B cell (primary cell): ENCODE data around the gene TEX26. TPM values are rescaled to one million over a fixed set of nuclear protein-coding genes. Genes with fewer than 3 reads are reported as not detected.

Experiments used
- ATAC-seq: fragments of 200-7000 bp; cut with Tn5 transposase; one replicate; pipeline ENCODE4 v1.10.0; 2021; ENCODE audit warnings: low read depth, mild to moderate bottlenecking, moderate number of reproducible peaks, moderate library complexity
- CTCF ChIA-PET: fragments of 350-600 bp; sonication (Branson Sonifier 250); formaldehyde crosslinking; loops from one replicate; lab custom pipeline; 2021; ENCODE audit warnings: antibody characterized with exemption, inconsistent platforms; lab: Charles Lee
- POLR2A ChIA-PET: fragments of 350-600 bp; sonication (Branson Sonifier 250); formaldehyde crosslinking; loops from one replicate; lab custom pipeline; 2021; ENCODE audit warnings: antibody characterized with exemption; lab: Charles Lee
- DNase-seq: peaks from one replicate; pipeline ENCODE4 v3.0.0; 2013
- H2AFZ ChIP-seq: 2 replicates; pipeline ENCODE4 v1.6.1; 2012; ENCODE audit warnings: mild to moderate bottlenecking, low read depth, low read length; ENCODE audit not compliant: insufficient read depth, poor library complexity, severe bottlenecking
- H3K27ac ChIP-seq, 2 donors: 1 replicate in 1 of 2; 2 replicates in 1 of 2; pipeline ENCODE4 v1.5.1; 2012 to 2013; ENCODE audit warnings: low read length in 2 of 2, mild to moderate bottlenecking in 2 of 2, moderate library complexity in 1 of 2
- H3K27me3 ChIP-seq, 4 experiments: fragments of 200-600 bp in 1 of 4; sonication (generic) in 1 of 4; replicated peaks in 1 of 4; 1 replicate in 2 of 4; 2 replicates in 2 of 4; pipeline versions ENCODE4 v1.6.1 to v1.7.0; 2013 to 2016; ENCODE audit warnings: low read length in 3 of 4, mild to moderate bottlenecking in 2 of 4, mixed read lengths in 1 of 4, moderate library complexity in 1 of 4; ENCODE audit not compliant: insufficient read depth in 4 of 4, control insufficient read depth in 3 of 4; ENCODE audit errors: control extremely low read depth in 1 of 4
- H3K36me3 ChIP-seq, 2 experiments: replicated peaks in 1 of 2; 1 replicate in 1 of 2; 2 replicates in 1 of 2; pipeline versions ENCODE4 v1.6.1 to v1.7.1; 2013; ENCODE audit warnings: low read length in 1 of 2; ENCODE audit not compliant: insufficient read depth in 2 of 2, control insufficient read depth in 1 of 2; ENCODE audit errors: control extremely low read depth in 1 of 2, extremely low read depth in 1 of 2
- H3K4me1 ChIP-seq, 2 donors: fragments of 200-600 bp in 1 of 2; sonication (generic) in 1 of 2; 1 replicate in 1 of 2; 2 replicates in 1 of 2; pipeline versions ENCODE4 v1.5.1 to v1.6.1; 2013 to 2017; ENCODE audit warnings: low read length in 2 of 2; ENCODE audit not compliant: control insufficient read depth in 2 of 2, insufficient read depth in 2 of 2
- H3K4me2 ChIP-seq: replicated peaks from 2 replicates; pipeline ENCODE3; 2012; ENCODE audit warnings: mild to moderate bottlenecking, low read depth, low read length; ENCODE audit not compliant: poor library complexity, severe bottlenecking
- H3K4me3 ChIP-seq, 5 experiments: fragments of 200-600 bp in 1 of 5; sonication (generic) in 1 of 5; 1 replicate in 3 of 5; 2 replicates in 2 of 5; pipeline versions ENCODE4 v1.5.1 to v1.7.0; 2011 to 2016; ENCODE audit warnings: low read length in 4 of 5, mild to moderate bottlenecking in 4 of 5, low read depth in 2 of 5, control low read depth in 1 of 5, moderate library complexity in 1 of 5; ENCODE audit not compliant: insufficient read depth in 1 of 5; ENCODE audit errors: control extremely low read depth in 1 of 5, extremely low read depth in 1 of 5
- H3K79me2 ChIP-seq: fragments of 200-600 bp; sonication (generic); one replicate; pipeline ENCODE4 v1.6.0; 2016; ENCODE audit warnings: low read length; ENCODE audit not compliant: control insufficient read depth, insufficient read depth
- H3K9ac ChIP-seq: fragments of 200-600 bp; sonication (generic); 2 replicates; pipeline ENCODE4 v1.6.1; 2017; ENCODE audit warnings: mild to moderate bottlenecking, low read length, moderate library complexity
- H3K9me3 ChIP-seq, 3 donors: one replicate each; pipeline versions ENCODE4 v1.6.1 to v1.7.1; 2013; ENCODE audit warnings: low read length in 2 of 3; ENCODE audit not compliant: control insufficient read depth in 2 of 3, insufficient read depth in 1 of 3; ENCODE audit errors: control extremely low read depth in 1 of 3
- H4K20me1 ChIP-seq: 2 replicates; pipeline ENCODE4 v1.6.0; 2012; ENCODE audit warnings: mild to moderate bottlenecking, low read length; ENCODE audit not compliant: insufficient read depth, control insufficient read depth, poor library complexity, severe bottlenecking
- H3K27ac Mint-ChIP-seq: one replicate; pipeline ENCODE4 v1.8.0; 2021; ENCODE audit warnings: mixed read lengths
- H3K27me3 Mint-ChIP-seq: one replicate; pipeline ENCODE4 v1.8.0; 2021; ENCODE audit warnings: mixed read lengths
- H3K4me1 Mint-ChIP-seq: one replicate; pipeline ENCODE4 v1.8.0; 2021; ENCODE audit warnings: mixed read lengths
- H3K4me3 Mint-ChIP-seq: one replicate; pipeline ENCODE4 v1.8.0; 2021; ENCODE audit warnings: mixed read lengths
- H3K9me3 Mint-ChIP-seq: one replicate; pipeline ENCODE4 v1.8.0; 2022; ENCODE audit warnings: mixed read lengths; ENCODE audit not compliant: insufficient read depth
- EZH2 ChIP-seq: IDR thresholded peaks from 2 replicates; pipeline ENCODE4 v1.6.1; 2012; ENCODE audit warnings: borderline replicate concordance, low read depth, mild to moderate bottlenecking, moderate library complexity, low read length; ENCODE audit not compliant: insufficient read depth, poor library complexity, severe bottlenecking
- WGBS: methylation state at CpG from one replicate; pipeline ENCODE4 v1.1.5; 2013; ENCODE audit warnings: missing lambda C conversion rate; ENCODE audit not compliant: insufficient coverage; 5-methylcytosine and 5-hydroxymethylcytosine counted together
- intact Hi-C: fragments of 100-400 bp; cut with micrococcal nuclease; formaldehyde crosslinking; loops from one replicate; pipeline ENCODE4 v1.10.0; 2022
- polyA plus RNA-seq: library from polyadenylated mRNA; depleted of rRNA; stranded (reverse); fragments of >200 nt; gene quantifications from 2 replicates; pipeline ENCODE4 v1.2.3, GENCODE V29; 2012
- total RNA-seq, 2 donors: library from RNA; stranded (reverse); fragments of 120-200 nt in 1 of 2; gene quantifications; 1 replicate in 1 of 2; 2 replicates in 1 of 2; pipeline versions ENCODE4 v1.2.3 to v1.2.4, GENCODE V29; 2013 to 2022
- TF ChIP-seq, protein P1 (sequence below): fragments of 200-600 bp; IDR thresholded peaks from one replicate; pipeline ENCODE4 v1.8.0; 2022; ENCODE audit warnings: antibody characterized with exemption, mild to moderate bottlenecking

Gene TEX26
- total and polyA plus RNA-seq, 2 donors (not counting 1 experiment from before 2014, with no cell fraction given): not detected

DNA sequence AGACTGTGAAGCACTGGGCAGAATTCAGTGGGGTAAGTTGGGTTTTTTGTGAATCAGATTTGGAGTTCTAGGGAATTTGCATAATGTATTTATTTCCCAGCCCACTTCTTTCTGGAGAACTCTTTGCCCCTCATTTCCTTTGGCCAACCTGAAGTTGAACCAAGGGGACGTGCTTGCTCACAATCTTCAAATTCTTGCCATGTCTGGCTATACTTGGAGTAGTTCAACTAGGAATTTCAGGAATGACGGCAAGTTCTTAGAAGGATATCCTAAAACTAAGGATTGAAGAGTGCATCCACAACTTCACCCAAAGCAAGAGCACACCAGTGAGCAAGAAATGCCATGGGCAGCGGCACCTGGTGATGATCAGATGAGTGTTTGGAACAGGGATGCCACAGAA is 88.5 kb downstream of the TEX26 start:
- Histone ChIP-seq H4K20me1 (no peaks in the 10 kb centered on the region), H3K27me3 (peaks cover 0 to 5% (median 0%) of the 10 kb centered on the region in 4 experiments), H2AFZ (no peak overlapping the region), H3K79me2 (no peaks in the 10 kb centered on the region), H3K4me2 (no peak overlapping the region), H3K4me1 (no peaks in the 10 kb centered on the region), H3K9me3 (no peaks in the 10 kb centered on the region), H3K9ac (no peak overlapping the region), H3K4me3 (no peak overlapping the region), H3K27ac (no peak overlapping the region), H3K36me3 (no peaks in the 10 kb centered on the region)
- H3K27me3 Mint-ChIP-seq: peaks cover 47% of the 10 kb centered on the region
- WGBS: 82% methylated on average over 2 of the region's 3 CpGs
- no peaks in the 10 kb centered on the region for H3K9me3 Mint-ChIP-seq
- DNase-seq: no peak
- no peak for ATAC-seq
- no peak overlapping the region for H3K4me3 Mint-ChIP-seq
- no peak for TF ChIP-seq EZH2
- TF ChIP-seq, protein P1, sequence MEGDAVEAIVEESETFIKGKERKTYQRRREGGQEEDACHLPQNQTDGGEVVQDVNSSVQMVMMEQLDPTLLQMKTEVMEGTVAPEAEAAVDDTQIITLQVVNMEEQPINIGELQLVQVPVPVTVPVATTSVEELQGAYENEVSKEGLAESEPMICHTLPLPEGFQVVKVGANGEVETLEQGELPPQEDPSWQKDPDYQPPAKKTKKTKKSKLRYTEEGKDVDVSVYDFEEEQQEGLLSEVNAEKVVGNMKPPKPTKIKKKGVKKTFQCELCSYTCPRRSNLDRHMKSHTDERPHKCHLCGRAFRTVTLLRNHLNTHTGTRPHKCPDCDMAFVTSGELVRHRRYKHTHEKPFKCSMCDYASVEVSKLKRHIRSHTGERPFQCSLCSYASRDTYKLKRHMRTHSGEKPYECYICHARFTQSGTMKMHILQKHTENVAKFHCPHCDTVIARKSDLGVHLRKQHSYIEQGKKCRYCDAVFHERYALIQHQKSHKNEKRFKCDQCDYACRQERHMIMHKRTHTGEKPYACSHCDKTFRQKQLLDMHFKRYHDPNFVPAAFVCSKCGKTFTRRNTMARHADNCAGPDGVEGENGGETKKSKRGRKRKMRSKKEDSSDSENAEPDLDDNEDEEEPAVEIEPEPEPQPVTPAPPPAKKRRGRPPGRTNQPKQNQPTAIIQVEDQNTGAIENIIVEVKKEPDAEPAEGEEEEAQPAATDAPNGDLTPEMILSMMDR: no peak
- ChIA-PET CTCF (no interaction called here), POLR2A (no interaction called here)
- intact Hi-C loops: no loop called here
- no peak overlapping the region for H3K27ac Mint-ChIP-seq
- H3K4me1 Mint-ChIP-seq: no peaks in the 10 kb centered on the region

DNA sequence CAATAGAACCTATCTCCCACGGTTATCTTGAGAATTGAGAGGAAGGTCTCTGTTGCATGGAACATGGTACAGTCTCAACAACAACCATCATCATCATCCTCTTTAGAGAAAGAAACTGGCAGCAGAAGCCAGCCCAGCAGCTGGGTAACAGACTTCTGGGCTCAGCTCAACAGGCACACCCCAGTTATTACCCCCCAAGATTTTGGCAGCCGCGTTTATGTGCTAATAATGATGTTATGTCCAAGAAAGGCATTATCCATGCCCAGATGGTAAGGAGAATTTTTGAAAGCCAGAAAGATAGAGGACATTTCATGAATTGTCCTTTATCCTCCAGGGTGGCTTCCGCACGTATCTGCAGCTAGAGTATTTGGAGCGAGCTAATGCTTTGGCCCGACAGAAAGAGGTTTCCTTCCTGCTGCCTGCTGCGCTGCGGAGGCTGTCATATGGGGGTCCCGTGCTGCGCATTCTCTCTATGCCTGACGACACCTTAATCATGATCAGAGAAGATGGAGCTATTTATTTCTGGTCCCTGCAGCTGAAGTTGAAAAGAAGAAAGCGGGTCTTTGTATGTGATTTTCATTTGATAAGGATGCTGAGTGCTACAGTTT is 89.9 kb downstream of the TEX26 start:
- Mint-ChIP-seq H3K27ac (no peak overlapping the region), H3K4me1 (no peaks in the 10 kb centered on the region), H3K4me3 (no peak overlapping the region), H3K9me3 (no peaks in the 10 kb centered on the region), H3K27me3 (peaks cover 42% of the 10 kb centered on the region)
- WGBS: 73% methylated on average over 6 of the region's 13 CpGs
- no peak overlapping the region for H3K4me3 ChIP-seq
- ATAC-seq: no peak
- ChIA-PET POLR2A (no interaction called here), CTCF (no interaction called here)
- H3K27me3 ChIP-seq: peaks cover 0 to 5% (median 0%) of the 10 kb centered on the region in 4 experiments
- H4K20me1 ChIP-seq: no peaks in the 10 kb centered on the region
- H3K27ac ChIP-seq: no peak overlapping the region
- no peaks in the 10 kb centered on the region for H3K36me3 ChIP-seq
- no peak overlapping the region for H3K9ac ChIP-seq
- no peak overlapping the region for H3K4me2 ChIP-seq
- intact Hi-C loops: no loop called here
- H2AFZ ChIP-seq: no peak overlapping the region
- no peak for TF ChIP-seq EZH2
- TF ChIP-seq, protein P1: no peak
- no peaks in the 10 kb centered on the region for H3K79me2 ChIP-seq
- no peaks in the 10 kb centered on the region for H3K4me1 ChIP-seq
- no peak for DNase-seq
- no peaks in the 10 kb centered on the region for H3K9me3 ChIP-seq
